Activated CD8-positive, alpha-beta T cell treated with anti-CD3 and anti-CD28 coated beads, Interleukin-2, amount 10 ng/mL, durations not matched to agents 7 days and 5 days (primary cell): ENCODE data around the gene CRKL. TPM values are rescaled to one million over a fixed set of nuclear protein-coding genes. Genes with fewer than 3 reads are reported as not detected.
"Not testable (repeated sequence)": the region's sequence is repeated elsewhere in the genome, so short reads cannot be mapped to it uniquely, and the experiment has no call there.

Source experiments
- ATAC-seq: fragments of 150-1000 bp; cut with Tn5 transposase; one replicate; pipeline ENCODE4 v1.10.0; 2021; ENCODE audit warnings: moderate library complexity
- CTCF ChIA-PET: fragments of 350-600 bp; sonication (Branson Sonifier 250); formaldehyde crosslinking; loops from one replicate; lab custom pipeline; 2021; ENCODE audit warnings: antibody characterized with exemption; lab: Charles Lee
- POLR2A ChIA-PET: fragments of 350-600 bp; sonication (Branson Sonifier 250); formaldehyde crosslinking; loops from one replicate; lab custom pipeline; 2021; ENCODE audit warnings: antibody characterized with exemption; lab: Charles Lee
- DNase-seq: peaks from one replicate; pipeline ENCODE4 v3.0.0-alpha.2; 2020
- H3K27ac Mint-ChIP-seq: one replicate; pipeline ENCODE4 v1.8.0; 2021; ENCODE audit warnings: mild to moderate bottlenecking, mixed read lengths
- H3K27me3 Mint-ChIP-seq: one replicate; pipeline ENCODE4 v1.8.0; 2021; ENCODE audit warnings: low read depth, mixed read lengths
- H3K36me3 Mint-ChIP-seq: one replicate; pipeline ENCODE4 v1.8.0; 2021; ENCODE audit warnings: low read depth, mixed read lengths
- H3K4me1 Mint-ChIP-seq: one replicate; pipeline ENCODE4 v1.8.0; 2021; ENCODE audit warnings: low read depth, mixed read lengths
- H3K4me3 Mint-ChIP-seq: one replicate; pipeline ENCODE4 v1.8.0; 2021; ENCODE audit warnings: mild to moderate bottlenecking, mixed read lengths
- H3K9me3 Mint-ChIP-seq: one replicate; pipeline ENCODE4 v1.8.0; 2022; ENCODE audit warnings: mixed read lengths; ENCODE audit not compliant: insufficient read depth
- total RNA-seq, 2 experiments: library from RNA; stranded (reverse); gene quantifications; one replicate each; pipeline ENCODE4 v1.2.3, GENCODE V29; 2021

The CRKL gene
- total RNA-seq, 2 experiments from 2014 or later = 87.0 to 87.4 TPM

- peaks cover 16% of the 10 kb centered on the region for H3K27me3 Mint-ChIP-seq
- ChIA-PET CTCF (interaction anchor here (1.0 to 1.9 kb wide), 3 partner anchors 13 to 18 kb away, joined by 3 to 4 read pairs (median 3); partner anchors contain the start of gene CRKL), POLR2A (interaction anchor here (0.6 kb wide), 1 partner anchor 152 kb away, joined by 3 read pairs; no protein-coding TSS in a partner anchor)
- H3K4me3 Mint-ChIP-seq = no peak overlapping the region
- H3K27ac Mint-ChIP-seq = no peak overlapping the region
- ATAC-seq (no peak), DNase-seq (no peak)
- no peaks in the 10 kb centered on the region for H3K9me3 Mint-ChIP-seq
- no peaks in the 10 kb centered on the region for H3K36me3 Mint-ChIP-seq
- H3K4me1 Mint-ChIP-seq = peaks cover 7% of the 10 kb centered on the region
Observed at GRCh38 chr22:20904008-20904979, 12.9 kb upstream of the CRKL start.

- Mint-ChIP-seq H3K4me1 (peaks cover 9% of the 10 kb centered on the region), H3K27ac (no peak overlapping the region), H3K36me3 (no peaks in the 10 kb centered on the region), H3K4me3 (no peak overlapping the region), H3K27me3 (peaks cover 16% of the 10 kb centered on the region), H3K9me3 (no peaks in the 10 kb centered on the region)
- ChIA-PET CTCF (interaction anchor here (1.4 to 1.9 kb wide), 2 partner anchors 16 to 19 kb away, joined by 3 to 4 read pairs; no protein-coding TSS in a partner anchor), POLR2A (interaction anchor here (0.6 kb wide), 1 partner anchor 153 kb away, joined by 3 read pairs; no protein-coding TSS in a partner anchor)
- ATAC-seq (no peak), DNase-seq (no peak)
Observed at GRCh38 chr22:20904980-20905355, 12.2 kb upstream of the CRKL start.

GRCh38 chr22:20905415-20906386 is 11.5 kb upstream of the CRKL start:
- no peak for DNase-seq
- Mint-ChIP-seq H3K27ac (no peak overlapping the region), H3K4me1 (peaks cover 9% of the 10 kb centered on the region), H3K27me3 (peaks cover 16% of the 10 kb centered on the region), H3K4me3 (no peak overlapping the region), H3K9me3 (no peaks in the 10 kb centered on the region), H3K36me3 (no peaks in the 10 kb centered on the region)
- CTCF ChIA-PET = interaction anchor here (1.0 to 1.9 kb wide), 3 partner anchors 11 to 20 kb away, joined by 3 to 4 read pairs (median 3); no protein-coding TSS in a partner anchor
- POLR2A ChIA-PET = no interaction called here
- no peak for ATAC-seq

GRCh38 chr22:20906387-20906767 is 10.8 kb upstream of the CRKL start:
- DNase-seq (no peak), ATAC-seq (no peak)
- H3K36me3 Mint-ChIP-seq = no peaks in the 10 kb centered on the region
- H3K4me3 Mint-ChIP-seq = no peak overlapping the region
- ChIA-PET CTCF (interaction anchor here (1.0 to 1.9 kb wide), 2 partner anchors 10 to 20 kb away, joined by 3 to 4 read pairs; no protein-coding TSS in a partner anchor), POLR2A (interaction anchor here (0.6 kb wide), 1 partner anchor 22 kb away, joined by 3 read pairs; no protein-coding TSS in a partner anchor)
- H3K9me3 Mint-ChIP-seq = no peaks in the 10 kb centered on the region
- peaks cover 16% of the 10 kb centered on the region for H3K27me3 Mint-ChIP-seq
- peaks cover 9% of the 10 kb centered on the region for H3K4me1 Mint-ChIP-seq
- no peak overlapping the region for H3K27ac Mint-ChIP-seq

GRCh38 chr22:20908717-20909116 is 8.5 kb upstream of the CRKL start:
- H3K9me3 Mint-ChIP-seq, ATAC-seq, H3K27ac Mint-ChIP-seq, POLR2A ChIA-PET, CTCF ChIA-PET, DNase-seq, H3K36me3 Mint-ChIP-seq, H3K4me1 Mint-ChIP-seq, H3K4me3 Mint-ChIP-seq: not testable (repeated sequence)
- H3K27me3 Mint-ChIP-seq = peaks cover 16% of the 10 kb centered on the region

GRCh38 chr22:20909543-20910303 is 7.5 kb upstream of the CRKL start:
- ChIA-PET POLR2A (no interaction called here), CTCF (interaction anchor here (0.9 to 1.9 kb wide), 2 partner anchors 24 to 125 kb away, joined by 3 to 6 read pairs; no protein-coding TSS in a partner anchor)
- no peaks in the 10 kb centered on the region for H3K36me3 Mint-ChIP-seq
- H3K4me3 Mint-ChIP-seq = no peak overlapping the region
- H3K27me3 Mint-ChIP-seq = peaks cover 13% of the 10 kb centered on the region
- H3K27ac Mint-ChIP-seq = no peak overlapping the region
- DNase-seq = no peak
- ATAC-seq = no peak
- peaks cover 9% of the 10 kb centered on the region for H3K4me1 Mint-ChIP-seq
- H3K9me3 Mint-ChIP-seq = no peaks in the 10 kb centered on the region

GRCh38 chr22:20912494-20912893 is 4.7 kb upstream of the CRKL start:
- ATAC-seq (no peak), DNase-seq (no peak)
- Mint-ChIP-seq H3K27me3 (no peaks in the 10 kb centered on the region), H3K4me1 (peaks cover 19% of the 10 kb centered on the region), H3K36me3 (no peaks in the 10 kb centered on the region), H3K9me3 (no peaks in the 10 kb centered on the region), H3K4me3 (no peak overlapping the region), H3K27ac (no peak overlapping the region)
- ChIA-PET CTCF (interaction anchor here (1.2 kb wide), 1 partner anchor 128 kb away, joined by 3 read pairs; no protein-coding TSS in a partner anchor), POLR2A (no interaction called here)

GRCh38 chr22:20918663-20919218 is 1.5 kb downstream of the CRKL start:
- Mint-ChIP-seq H3K9me3 (no peaks in the 10 kb centered on the region), H3K36me3 (peaks cover 37% of the 10 kb centered on the region), H3K27ac (peak overlapping the region; percentile 92), H3K4me1 (peaks cover 37% of the 10 kb centered on the region), H3K4me3 (peak overlapping the region; percentile 99), H3K27me3 (no peaks in the 10 kb centered on the region)
- DNase-seq (no peak), ATAC-seq (no peak)
- ChIA-PET CTCF (no interaction called here), POLR2A (no interaction called here)

- ChIA-PET POLR2A (no interaction called here), CTCF (no interaction called here)
- H3K27me3 Mint-ChIP-seq = no peaks in the 10 kb centered on the region
- no peaks in the 10 kb centered on the region for H3K9me3 Mint-ChIP-seq
- H3K4me1 Mint-ChIP-seq = peaks cover 40% of the 10 kb centered on the region
- H3K4me3 Mint-ChIP-seq = peak overlapping the region; percentile 99
- no peak overlapping the region for H3K27ac Mint-ChIP-seq
- DNase-seq (no peak), ATAC-seq (no peak)
- peaks cover 42% of the 10 kb centered on the region for H3K36me3 Mint-ChIP-seq
Observed at GRCh38 chr22:20919718-20920117, 2.5 kb downstream of the CRKL start.

GRCh38 chr22:20920881-20921203 is 3.6 kb downstream of the CRKL start:
- peaks cover 45% of the 10 kb centered on the region for H3K4me1 Mint-ChIP-seq
- peaks cover 48% of the 10 kb centered on the region for H3K36me3 Mint-ChIP-seq

More at GRCh38 chr22:20920881-20921203, 3.6 kb downstream of the CRKL start:
- ChIA-PET POLR2A (interaction anchor here (1.0 kb wide), 1 partner anchor 82 kb away, joined by 3 read pairs; no protein-coding TSS in a partner anchor), CTCF (interaction anchor here (0.6 to 1.0 kb wide), 5 partner anchors 16 to 62 kb away, joined by 3 read pairs; partner anchors contain the start of gene SNAP29)
- Mint-ChIP-seq H3K9me3 (no peaks in the 10 kb centered on the region), H3K27ac (peak overlapping the region; percentile 14), H3K4me3 (peak overlapping the region; percentile 99), H3K27me3 (no peaks in the 10 kb centered on the region)
- ATAC-seq = no peak
- DNase-seq = no peak
